SJCRH30 (cell line): ENCODE measurements around the gene RNPS1. TPM values are rescaled to one million over a fixed set of nuclear protein-coding genes. Genes with fewer than 3 reads are reported as not detected.

Experiments
- total RNA-seq: library from RNA; depleted of rRNA; stranded (reverse); fragments of >200 nt; shearing (Covaris generic); gene quantifications from 2 replicates; pipeline ENCODE4 v1.2.3, GENCODE V29; 2014; rRNA removed

The RNPS1 gene
- total RNA-seq, 1 experiment from 2014 or later, result 310 TPM

Other genes with a start within 250 kb of the RNPS1 start
- 1.6 TPM in 2 replicates for gene NPW, start 248.3 kb downstream of the RNPS1 start, total RNA-seq
- gene NHERF2, start 241.2 kb downstream of the RNPS1 start, total RNA-seq, result 6.4 and 8.0 TPM in 2 replicates
- gene NTHL1, start 220.3 kb downstream of the RNPS1 start, total RNA-seq, result 16.6 and 17.5 TPM in 2 replicates
- 32.0 and 37.1 TPM in 2 replicates for gene TSC2, start 220.1 kb downstream of the RNPS1 start, total RNA-seq
- 47.1 and 51.9 TPM in 2 replicates for gene PKD1, start 132.2 kb downstream of the RNPS1 start, total RNA-seq
- 1.0 and 1.4 TPM in 2 replicates for gene RAB26, start 119.5 kb downstream of the RNPS1 start, total RNA-seq
- gene TRAF7, start 112.3 kb downstream of the RNPS1 start, total RNA-seq, result 34.5 and 35.9 TPM in 2 replicates
- 0.13 and 0.24 TPM in 2 replicates for gene CASKIN1, start 71.5 kb downstream of the RNPS1 start, total RNA-seq
- 28.8 and 32.8 TPM in 2 replicates for gene MLST8, start 62.7 kb downstream of the RNPS1 start, total RNA-seq
- 3.6 and 4.1 TPM in 2 replicates for gene BRICD5, start 57.3 kb downstream of the RNPS1 start, total RNA-seq
- 13.1 and 14.2 TPM in 2 replicates for gene PGP, start 53.3 kb downstream of the RNPS1 start, total RNA-seq
- gene E4F1, start 44.5 kb downstream of the RNPS1 start, total RNA-seq, result 18.6 and 19.6 TPM in 2 replicates
- gene DNASE1L2, start 31.7 kb downstream of the RNPS1 start, total RNA-seq, result 0.96 and 1.7 TPM in 2 replicates
- gene ECI1, start 16.5 kb downstream of the RNPS1 start, total RNA-seq, result 25.0 and 27.0 TPM in 2 replicates
- 0.10 TPM in 2 replicates for gene ABCA3, start 72.6 kb upstream of the RNPS1 start, total RNA-seq
- 52.8 and 54.8 TPM in 2 replicates for gene CCNF, start 161.3 kb upstream of the RNPS1 start, total RNA-seq
- gene TEDC2, start 192.0 kb upstream of the RNPS1 start, total RNA-seq, result 26.0 and 30.9 TPM in 2 replicates
- 5.1 and 5.6 TPM in 2 replicates for gene NTN3, start 203.2 kb upstream of the RNPS1 start, total RNA-seq
- gene TBC1D24, start 207.0 kb upstream of the RNPS1 start, total RNA-seq, result 19.8 and 21.8 TPM in 2 replicates
- gene ATP6V0C, start 245.8 kb upstream of the RNPS1 start, total RNA-seq, result 28.7 and 28.8 TPM in 2 replicates